Endothelial cell of umbilical vein (primary cell): ENCODE measurements around the gene TMEM186. TPM values are rescaled to one million over a fixed set of nuclear protein-coding genes. Genes with fewer than 3 reads are reported as not detected.

Experiments
- BruUV-seq: library from RNA; stranded (reverse); fragments of 400-500 nt; replicated peaks from 2 replicates; lab custom pipeline; 2021; lab: Mats Ljungman, UMichigan
- CTCF ChIA-PET: fragments of 300-600, 350-600 bp; sonication (Branson Sonifier 250); formaldehyde crosslinking; loops from one replicate; lab custom pipeline; 2021; ENCODE audit warnings: antibody characterized with exemption, inconsistent platforms; lab: Charles Lee
- POLR2A ChIA-PET: fragments of 300-600, 350-600 bp; sonication (Branson Sonifier 250); formaldehyde crosslinking; loops from one replicate; lab custom pipeline; 2021; ENCODE audit warnings: antibody characterized with exemption, inconsistent platforms; lab: Charles Lee
- DNase-seq: peaks from one replicate; pipeline ENCODE4 v3.0.0-alpha.2; 2011; ENCODE audit warnings: low read depth, low spot score
- FAIRE-seq: peaks from 2 replicates; lab custom pipeline; 2011; peaks lifted over from hg19 to GRCh38; lab: Jason Lieb, UNC
- H2AFZ ChIP-seq: 2 replicates; pipeline ENCODE4 v1.6.0; 2012; ENCODE audit warnings: low read depth, low read length, control low read depth, inconsistent platforms
- H3K27ac ChIP-seq: 2 replicates; pipeline ENCODE4 v1.5.1; 2011; ENCODE audit warnings: low read depth, mild to moderate bottlenecking, control low read depth, low read length, moderate library complexity; ENCODE audit not compliant: insufficient read depth
- H3K27me3 ChIP-seq, 2 experiments: 2 replicates each; pipeline versions ENCODE4 v1.6.0 to v1.6.1; 2011; ENCODE audit warnings: low read length in 2 of 2, mixed read lengths in 1 of 2; ENCODE audit not compliant: control insufficient read depth in 2 of 2, insufficient read depth in 2 of 2
- H3K36me3 ChIP-seq, 2 experiments: 2 replicates in 1 of 2; 3 replicates in 1 of 2; pipeline ENCODE4 v1.5.1; 2011; ENCODE audit warnings: low read length in 2 of 2, mild to moderate bottlenecking in 1 of 2, moderate library complexity in 1 of 2; ENCODE audit not compliant: control insufficient read depth in 2 of 2, insufficient read depth in 2 of 2; ENCODE audit errors: extremely low read depth in 1 of 2
- H3K4me1 ChIP-seq: 3 replicates; pipeline ENCODE4 v1.5.1; 2011; ENCODE audit warnings: mild to moderate bottlenecking, low read length; ENCODE audit not compliant: control insufficient read depth, insufficient read depth; ENCODE audit errors: extremely low read depth
- H3K4me2 ChIP-seq: 2 replicates; pipeline ENCODE4 v1.6.1; 2011; ENCODE audit warnings: low read length, control low read depth, mixed read lengths; ENCODE audit not compliant: insufficient read depth
- H3K4me3 ChIP-seq, 3 experiments: fragments of 200-600 bp in 1 of 3; sonication (generic), shearing (Covaris generic) in 1 of 3; replicated peaks in 1 of 3; 2 replicates each; pipeline ENCODE4 v1.5.1; 2011 to 2016; ENCODE audit warnings: control low read depth in 3 of 3, low read length in 3 of 3, mild to moderate bottlenecking in 2 of 3, inconsistent platforms in 1 of 3, low read depth in 1 of 3, moderate library complexity in 1 of 3; ENCODE audit not compliant: insufficient read depth in 1 of 3
- H3K79me2 ChIP-seq: 2 replicates; pipeline ENCODE4 v1.6.0; 2012; ENCODE audit warnings: low read length, inconsistent platforms; ENCODE audit not compliant: control insufficient read depth, insufficient read depth
- H3K9ac ChIP-seq: replicated peaks from 2 replicates; pipeline ENCODE3; 2011; ENCODE audit warnings: low read length, control low read depth; ENCODE audit not compliant: insufficient read depth; ENCODE audit errors: extremely low read depth
- H3K9me1 ChIP-seq: replicated peaks from 3 replicates; pipeline ENCODE4 v1.6.0; 2011; ENCODE audit warnings: mild to moderate bottlenecking, low read length; ENCODE audit not compliant: control insufficient read depth, insufficient read depth; ENCODE audit errors: extremely low read depth
- H3K9me3 ChIP-seq: replicated peaks from 2 replicates; pipeline ENCODE4 v1.5.1; 2012; ENCODE audit warnings: low read length, inconsistent platforms; ENCODE audit not compliant: control insufficient read depth, insufficient read depth
- H4K20me1 ChIP-seq: replicated peaks from 2 replicates; pipeline ENCODE3; 2011; ENCODE audit warnings: mild to moderate bottlenecking, low read length; ENCODE audit not compliant: control insufficient read depth, insufficient read depth; ENCODE audit errors: extremely low read depth
- EZH2 ChIP-seq: IDR thresholded peaks from 2 replicates; pipeline ENCODE4 v1.6.1; 2012; ENCODE audit warnings: borderline replicate concordance, low read depth, mild to moderate bottlenecking, moderate library complexity, low read length, inconsistent platforms; ENCODE audit not compliant: severe bottlenecking
- FOS ChIP-seq: IDR thresholded peaks from 2 replicates; pipeline ENCODE4 v1.6.1; 2011; ENCODE audit warnings: mild to moderate bottlenecking, low read length, moderate library complexity, borderline replicate concordance; ENCODE audit not compliant: insufficient read depth
- GATA2 ChIP-seq: IDR thresholded peaks from 2 replicates; pipeline ENCODE4 v1.7.0; 2011; ENCODE audit warnings: low read depth, mild to moderate bottlenecking, moderate library complexity, mixed read lengths, low read length; ENCODE audit not compliant: insufficient read length, insufficient read depth
- JUN ChIP-seq: IDR thresholded peaks from 2 replicates; pipeline ENCODE4 v1.6.1; 2011; ENCODE audit warnings: borderline replicate concordance, low read depth; ENCODE audit not compliant: insufficient read length, insufficient read depth
- MYC ChIP-seq: IDR thresholded peaks from one replicate; pipeline ENCODE4 v1.6.1; 2011; ENCODE audit warnings: mild to moderate bottlenecking, low read depth, low read length
- POLR2A ChIP-seq: IDR thresholded peaks from 2 replicates; pipeline ENCODE4 v1.6.1; 2012; ENCODE audit warnings: low read depth, mild to moderate bottlenecking, control low read depth, low read length
- POLR2AphosphoS5 ChIP-seq: IDR thresholded peaks from 2 replicates; pipeline ENCODE4 v1.6.1; 2012; ENCODE audit warnings: low read depth, mild to moderate bottlenecking, control low read depth, low read length, moderate library complexity; ENCODE audit not compliant: insufficient read depth
- dilution Hi-C: fragments of 300-500 bp; cut with MboI; formaldehyde crosslinking; loops from one replicate; pipeline ENCODE4 v1.15.0; 2019; ENCODE audit warnings: low sequenced_read_pairs; ENCODE audit not compliant: extremely low pct_ligation_motif_present
- intact Hi-C: fragments of 100-400 bp; cut with micrococcal nuclease; formaldehyde crosslinking; loops from one replicate; pipeline ENCODE4 v1.10.0; 2022
- polyA plus RNA-seq, 4 experiments: library from polyadenylated mRNA; depleted of rRNA in 3 of 4; stranded (reverse) in 3 of 4; unstranded in 1 of 4; fragments of >200 nt; gene quantifications; 2 replicates each; pipeline versions ENCODE4 v1.2.1 to v1.2.3, GENCODE V29; 2011 to 2012; ENCODE audit warnings: missing spikeins in 1 of 4
- total RNA-seq: library from RNA; stranded (reverse); gene quantifications from 2 replicates; pipeline ENCODE4 v1.2.3, GENCODE V29; 2021
- TF ChIP-seq, protein P1 (sequence below), 2 donors: IDR thresholded peaks; 1 replicate in 1 of 2; 2 replicates in 1 of 2; pipeline ENCODE4 v1.5.1; 2011; ENCODE audit warnings: low read length in 2 of 2, mild to moderate bottlenecking in 2 of 2, moderate library complexity in 2 of 2, control low read depth in 1 of 2, inconsistent platforms in 1 of 2, low read depth in 1 of 2; ENCODE audit not compliant: insufficient read depth in 1 of 2; ENCODE audit errors: extremely low read depth in 1 of 2
- TF ChIP-seq, protein P2 (sequence below): IDR thresholded peaks from 2 replicates; pipeline ENCODE4 v1.6.1; 2011; ENCODE audit not compliant: insufficient read depth, insufficient read length

Gene TMEM186
- total and polyA plus RNA-seq, 2 donors (not counting 3 experiments of a cell fraction or from before 2014, with no cell fraction given): 8.0 to 9.6 TPM

DNA sequence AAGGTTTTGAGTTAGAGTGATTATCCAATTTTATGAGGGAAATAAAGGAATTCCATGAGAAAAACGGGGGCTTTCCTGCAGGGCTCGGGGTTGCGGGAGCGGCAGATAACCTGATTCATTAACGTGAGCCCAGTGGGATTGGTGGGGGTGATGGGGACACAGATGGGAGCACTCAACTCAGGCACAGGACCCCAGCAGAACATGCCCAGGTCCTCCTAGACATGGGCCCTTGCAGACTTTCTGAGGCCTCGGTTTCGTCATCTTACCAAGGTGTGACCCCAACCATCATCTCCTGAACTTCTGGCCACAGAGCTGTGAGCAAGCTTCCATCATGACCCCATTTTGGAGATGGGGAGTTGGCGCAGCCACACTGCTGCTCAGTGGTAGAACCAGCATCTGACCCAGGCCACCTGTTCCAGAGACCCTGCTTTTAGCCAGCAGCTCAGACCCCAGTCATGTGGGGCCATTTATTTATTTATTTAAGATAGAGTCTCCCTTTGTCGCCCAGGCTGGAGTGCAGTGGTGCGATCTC is 49.0 kb upstream of the TMEM186 start:
- Histone ChIP-seq H2AFZ (no peak overlapping the region), H3K9me3 (no peaks in the 10 kb centered on the region), H3K79me2 (peaks cover 9% of the 10 kb centered on the region), H3K27me3 (no peaks in the 10 kb centered on the region), H3K27ac (no peak overlapping the region), H3K9me1 (no peaks in the 10 kb centered on the region), H3K4me3 (no peak overlapping the region), H3K4me1 (peaks cover 23% of the 10 kb centered on the region), H3K36me3 (peaks cover 2 to 19% of the 10 kb centered on the region in 2 experiments), H3K4me2 (no peak overlapping the region), H4K20me1 (no peaks in the 10 kb centered on the region), H3K9ac (no peak overlapping the region)
- no peak for TF ChIP-seq MYC
- TF ChIP-seq FOS: no peak
- TF ChIP-seq POLR2AphosphoS5: no peak
- TF ChIP-seq, protein P1, sequence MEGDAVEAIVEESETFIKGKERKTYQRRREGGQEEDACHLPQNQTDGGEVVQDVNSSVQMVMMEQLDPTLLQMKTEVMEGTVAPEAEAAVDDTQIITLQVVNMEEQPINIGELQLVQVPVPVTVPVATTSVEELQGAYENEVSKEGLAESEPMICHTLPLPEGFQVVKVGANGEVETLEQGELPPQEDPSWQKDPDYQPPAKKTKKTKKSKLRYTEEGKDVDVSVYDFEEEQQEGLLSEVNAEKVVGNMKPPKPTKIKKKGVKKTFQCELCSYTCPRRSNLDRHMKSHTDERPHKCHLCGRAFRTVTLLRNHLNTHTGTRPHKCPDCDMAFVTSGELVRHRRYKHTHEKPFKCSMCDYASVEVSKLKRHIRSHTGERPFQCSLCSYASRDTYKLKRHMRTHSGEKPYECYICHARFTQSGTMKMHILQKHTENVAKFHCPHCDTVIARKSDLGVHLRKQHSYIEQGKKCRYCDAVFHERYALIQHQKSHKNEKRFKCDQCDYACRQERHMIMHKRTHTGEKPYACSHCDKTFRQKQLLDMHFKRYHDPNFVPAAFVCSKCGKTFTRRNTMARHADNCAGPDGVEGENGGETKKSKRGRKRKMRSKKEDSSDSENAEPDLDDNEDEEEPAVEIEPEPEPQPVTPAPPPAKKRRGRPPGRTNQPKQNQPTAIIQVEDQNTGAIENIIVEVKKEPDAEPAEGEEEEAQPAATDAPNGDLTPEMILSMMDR (IDR thresholded peaks at IDR 0.05; ENCODE audit: extremely low read depth in 1 of 2, insufficient read depth in 1 of 2, low read depth in 1 of 2, low read length in 2 of 2): no peak
- TF ChIP-seq, protein P2, sequence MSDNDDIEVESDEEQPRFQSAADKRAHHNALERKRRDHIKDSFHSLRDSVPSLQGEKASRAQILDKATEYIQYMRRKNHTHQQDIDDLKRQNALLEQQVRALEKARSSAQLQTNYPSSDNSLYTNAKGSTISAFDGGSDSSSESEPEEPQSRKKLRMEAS: no peak
- no peak for TF ChIP-seq GATA2
- no peak for TF ChIP-seq POLR2A
- no peak for TF ChIP-seq JUN
- TF ChIP-seq EZH2: no peak
- DNase-seq: no peak
- no TSS peak for BruUV-seq
- FAIRE-seq: no peak
- ChIA-PET CTCF (interaction anchor here (1.6 kb wide), 1 partner anchor 33 kb away, joined by 4 read pairs; no protein-coding TSS in a partner anchor), POLR2A (no interaction called here)
- dilution Hi-C loops: no loop called here
- intact Hi-C loops: no loop called here
